KG1 (cell line): ENCODE data around the gene KRTAP12-1.
"Not testable (repeated sequence)": the region's sequence is repeated elsewhere in the genome, so short reads cannot be mapped to it uniquely, and the experiment has no call there.

Source experiments
- DNase-seq: peaks from one replicate; lab custom pipeline; 2025; lab: John Stamatoyannopoulos, UW

Gene KRTAP12-1

DNA sequence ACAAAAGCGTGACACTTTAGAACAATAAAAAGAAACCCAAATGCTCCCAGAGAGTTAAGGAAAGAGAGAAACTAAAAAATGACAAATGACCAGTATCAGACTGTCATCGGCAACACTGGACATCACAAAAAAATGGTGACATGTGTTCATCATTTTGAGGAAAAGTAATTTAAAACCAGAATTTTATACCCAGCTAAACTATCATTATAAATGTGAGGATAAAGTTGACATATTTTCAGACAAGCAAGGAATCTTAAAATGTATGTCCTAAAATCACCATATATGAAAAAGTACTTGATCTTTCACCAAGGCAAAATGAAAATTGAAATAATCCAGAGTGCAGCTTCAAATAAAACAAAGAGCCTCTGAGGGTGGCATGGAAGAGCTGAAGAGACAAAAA, 37.1 kb downstream of the KRTAP12-1 start:
- no peak for DNase-seq

GRCh38 chr21:44643741-44644310, 38.1 kb downstream of the KRTAP12-1 start:
- no peak for DNase-seq

- DNase-seq: no peak
Measured at GRCh38 chr21:44640761-44641160, 41.2 kb downstream of the KRTAP12-1 start.

DNA sequence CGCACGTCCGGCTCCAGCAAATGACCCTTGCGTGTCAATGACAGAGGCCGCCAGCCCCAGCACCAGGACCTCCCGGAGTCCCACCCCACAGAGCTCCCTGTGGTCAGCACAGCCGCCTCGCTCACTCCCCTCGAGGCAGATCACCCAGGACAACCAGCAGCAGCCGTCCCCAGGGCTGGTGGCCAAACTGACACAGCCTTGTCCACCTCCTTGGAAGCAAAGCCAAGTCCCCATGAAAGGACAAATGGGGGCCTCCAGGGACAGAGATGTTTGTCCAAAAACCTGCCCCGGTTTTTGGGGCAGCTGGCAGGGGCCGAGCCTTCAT, 42.7 kb downstream of the KRTAP12-1 start:
- no peak for DNase-seq

GRCh38 chr21:44638506-44639330, 43.2 kb downstream of the KRTAP12-1 start:
- DNase-seq: not testable (repeated sequence)

DNA sequence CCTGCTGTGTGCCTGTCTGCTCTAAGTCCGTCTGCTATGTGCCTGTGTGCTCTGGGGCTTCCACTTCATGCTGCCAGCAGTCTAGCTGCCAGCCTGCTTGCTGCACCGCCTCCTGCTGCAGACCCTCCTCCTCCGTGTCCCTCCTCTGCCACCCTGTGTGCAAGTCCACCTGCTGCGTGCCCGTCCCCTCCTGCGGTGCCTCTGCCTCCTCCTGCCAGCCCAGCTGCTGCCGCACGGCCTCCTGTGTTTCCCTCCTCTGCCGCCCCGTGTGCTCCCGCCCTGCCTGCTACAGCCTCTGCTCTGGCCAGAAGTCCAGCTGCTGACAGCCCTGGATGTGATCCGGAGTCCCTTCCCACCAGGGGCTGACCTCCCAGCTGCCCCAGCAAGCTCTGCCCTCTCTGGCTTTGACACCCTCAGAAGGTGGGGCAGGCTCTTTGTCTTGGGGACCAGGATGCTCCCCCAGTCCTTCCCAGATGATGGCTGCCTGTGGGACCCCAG, 44.1 kb downstream of the KRTAP12-1 start:
- not testable (repeated sequence) for DNase-seq

- no peak for DNase-seq
Measured at GRCh38 chr21:44637018-44637850, 44.7 kb downstream of the KRTAP12-1 start, which contains the start of gene KRTAP10-10. TSS of gene KRTAP10-10 (plus strand) at chr21:44637356. CDS start at chr21:44637418, 62 bp downstream.

GRCh38 chr21:44636209-44637017, 45.5 kb downstream of the KRTAP12-1 start:
- no peak for DNase-seq

DNA sequence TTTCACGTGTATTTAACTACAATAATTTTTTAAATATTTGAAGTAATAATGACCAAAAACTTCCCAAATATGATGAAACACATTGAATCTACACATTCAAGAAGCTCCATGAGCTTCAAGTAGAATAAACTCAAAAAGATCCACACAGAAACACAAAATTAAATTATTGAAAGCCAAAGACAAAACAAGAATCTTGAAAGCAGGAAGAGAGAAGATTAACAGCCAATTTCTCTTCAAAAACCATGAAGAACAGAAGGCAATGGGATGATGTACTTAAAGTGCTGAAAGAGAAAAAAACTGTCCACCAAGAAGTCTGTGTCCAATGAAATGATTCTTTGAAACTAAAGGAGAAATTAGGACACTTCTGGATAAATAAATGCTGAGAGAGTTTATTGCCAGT, 49.9 kb downstream of the KRTAP12-1 start:
- no peak for DNase-seq
